Activated CD4-positive, CD25-positive, alpha-beta regulatory T cell (primary cell): ENCODE results near the gene RSL1D1.
"Not testable (repeated sequence)": the region's sequence is repeated elsewhere in the genome, so short reads cannot be mapped to it uniquely, and the experiment has no call there.

Experiments
- DNase-seq, 4 experiments: peaks; one replicate each; lab custom pipeline; 2025; lab: John Stamatoyannopoulos, UW

The RSL1D1 gene

GRCh38 chr16:11797166-11797956 lies 54.0 kb downstream of the RSL1D1 start, which contains the start of gene ZC3H7A:
Gene ZC3H7A, minus strand, starts transcription at chr16:11797258. Its CDS starts 14,904 bp downstream, at chr16:11782354.
- DNase-seq, result peak; percentile 82 to 92 (median 88)

- no peak for DNase-seq
These were observed 54.8 kb downstream of the RSL1D1 start for GRCh38 chr16:11796227-11797165.

- DNase-seq, result no peak
These were observed 55.5 kb downstream of the RSL1D1 start for GRCh38 chr16:11795887-11796226.

GRCh38 chr16:11794996-11795886 lies 56.1 kb downstream of the RSL1D1 start:
- no peak for DNase-seq

- no peak for DNase-seq
These were observed 56.9 kb downstream of the RSL1D1 start for GRCh38 chr16:11794447-11794846.

- DNase-seq, result no peak
These were observed 57.5 kb downstream of the RSL1D1 start for GRCh38 chr16:11793840-11794239.

GRCh38 chr16:11792410-11793241 lies 58.7 kb downstream of the RSL1D1 start:
- peak in 1 of 4 experiments; percentile 13 for DNase-seq

GRCh38 chr16:11791144-11791828 lies 60.1 kb downstream of the RSL1D1 start:
- no peak for DNase-seq

GRCh38 chr16:11788914-11789313 lies 62.4 kb downstream of the RSL1D1 start:
- no peak for DNase-seq

- not testable (repeated sequence) for DNase-seq
These were observed 66.3 kb downstream of the RSL1D1 start for GRCh38 chr16:11784980-11785599.

GRCh38 chr16:11784381-11784780 lies 67.0 kb downstream of the RSL1D1 start:
- not testable (repeated sequence) for DNase-seq

GRCh38 chr16:11784038-11784369 lies 67.3 kb downstream of the RSL1D1 start:
- DNase-seq, result no peak
